HG02571 (cell line): ENCODE measurements around the gene BCR.

Experiments used
- ATAC-seq: cut with Tn5 transposase; IDR thresholded peaks from one replicate; pipeline ENCODE4 v1.9.1; 2021; ENCODE audit warnings: mild to moderate bottlenecking, moderate library complexity; ENCODE audit not compliant: unreplicated experiment

Gene BCR

GRCh38 chr22:23193882-23194281, 13.6 kb downstream of the BCR start:
- ATAC-seq = no peak

GRCh38 chr22:23196165-23196564, 15.9 kb downstream of the BCR start:
- no peak for ATAC-seq

- ATAC-seq = no peak
These were observed 17.5 kb downstream of the BCR start for GRCh38 chr22:23197836-23198235.

- ATAC-seq = no peak
These were observed 18.9 kb downstream of the BCR start for GRCh38 chr22:23199159-23199558.

- no peak for ATAC-seq
These were observed 20.6 kb downstream of the BCR start for GRCh38 chr22:23200898-23201297.

GRCh38 chr22:23202812-23203451, 22.6 kb downstream of the BCR start:
- no peak for ATAC-seq

GRCh38 chr22:23203452-23204124, 23.3 kb downstream of the BCR start:
- no peak for ATAC-seq

- ATAC-seq = no peak
These were observed 23.8 kb downstream of the BCR start for GRCh38 chr22:23204125-23204488.

GRCh38 chr22:23204541-23205157, 24.3 kb downstream of the BCR start:
- no peak for ATAC-seq

GRCh38 chr22:23205339-23206049, 25.2 kb downstream of the BCR start:
- ATAC-seq = no peak

GRCh38 chr22:23206915-23207314, 26.6 kb downstream of the BCR start:
- ATAC-seq = no peak

GRCh38 chr22:23207729-23208393, 27.6 kb downstream of the BCR start:
- ATAC-seq = no peak

- no peak for ATAC-seq
These were observed 30.3 kb downstream of the BCR start for GRCh38 chr22:23210428-23211170.

- no peak for ATAC-seq
These were observed 31.3 kb downstream of the BCR start for GRCh38 chr22:23211622-23212021.

- no peak for ATAC-seq
These were observed 32.0 kb downstream of the BCR start for GRCh38 chr22:23212061-23213021.

GRCh38 chr22:23213022-23213555, 32.8 kb downstream of the BCR start:
- no peak for ATAC-seq

GRCh38 chr22:23213581-23214334, 33.4 kb downstream of the BCR start:
- no peak for ATAC-seq

- no peak for ATAC-seq
These were observed 34.1 kb downstream of the BCR start for GRCh38 chr22:23214398-23214797.
